Pancreas (tissue), 10 donors: ENCODE results near the gene DCK. TPM values are rescaled to one million over a fixed set of nuclear protein-coding genes. Genes with fewer than 3 reads are reported as not detected.

ENCODE experiments used
- ATAC-seq, 4 donors: fragments of 200-7000 bp; cut with Tn5 transposase; one replicate each; pipeline versions ENCODE4 v1.8.0 to v1.9.1; 2020; ENCODE audit warnings: mild to moderate bottlenecking in 4 of 4, moderate library complexity in 4 of 4
- DNase-seq, 6 donors: peaks; one replicate each; pipeline ENCODE4 v3.0.0-alpha.2; 2020
- FAIRE-seq: peaks from 2 replicates; lab custom pipeline; 2012; peaks lifted over from hg19 to GRCh38; lab: Jason Lieb, UNC
- H3K27ac ChIP-seq, 4 donors: fragments of 200-600 bp; sonication (generic); 1 replicate in 3 of 4; 2 replicates in 1 of 4; pipeline versions ENCODE4 v1.5.0 to v1.8.0; 2020
- H3K27me3 ChIP-seq, 4 donors: fragments of 200-600 bp; one replicate each; pipeline ENCODE4 v1.8.0; 2021
- H3K36me3 ChIP-seq, 3 donors: fragments of 200-600 bp; sonication (generic) in 1 of 3; one replicate each; pipeline versions ENCODE4 v1.5.0 to v1.8.0; 2020 to 2021
- H3K4me1 ChIP-seq, 3 donors: fragments of 200-600 bp; one replicate each; pipeline ENCODE4 v1.8.0; 2021
- H3K4me3 ChIP-seq, 4 donors: fragments of 200-600 bp; sonication (generic) in 2 of 4; one replicate each; pipeline versions ENCODE4 v1.5.0 to v1.8.0; 2020 to 2021
- H3K9me3 ChIP-seq, 4 donors: fragments of 200-600 bp; one replicate each; pipeline ENCODE4 v1.8.0; 2021
- CTCF ChIP-seq, 4 donors: fragments of 200-600 bp; sonication (generic) in 3 of 4; IDR thresholded peaks; one replicate each; pipeline versions ENCODE4 v1.5.0 to v1.8.0; 2021; ENCODE audit warnings: antibody characterized with exemption in 4 of 4
- WGBS, 2 donors: extraction: QIAGEN DNeasy Blood & Tissue Kit; methylation state at CpG; one replicate each; pipeline ENCODE4 v1.1.7; 2013; 5-methylcytosine and 5-hydroxymethylcytosine counted together
- intact Hi-C, 3 donors: fragments of 100-400 bp; cut with DNase I; formaldehyde crosslinking; loops; one replicate each; pipeline versions ENCODE4 v1.11.1 to v1.14.2; 2022
- polyA plus RNA-seq, 2 donors: library from polyadenylated mRNA; stranded (reverse); fragments of 200-250 nt; gene quantifications; one replicate each; pipeline ENCODE4 v1.2.3, GENCODE V29; 2013
- total RNA-seq, 6 donors: library from RNA; stranded (reverse); fragmentation: NEBNext Ultra II Directional in 4 of 6; extraction: Animal tissue kit (Norgen Biotek cat#: 25700) in 4 of 6; gene quantifications; one replicate each; pipeline versions ENCODE4 v1.2.1 to v1.2.4, GENCODE V29; 2021 to 2023
- donor health status: healthy with polysubstance abuse.
- donor health status: DM: no; HTN: no; CAD: no; lungs with moderate emphysema.
- donor health status: DM: no; HTN: no; CAD: no.
- donor health status: control.
- donor health status: control.
- donor health status: Bipolar disorder and iron deficiency.
- donor health status: DM: yes; HTN: yes; CAD: no.
- donor health status: DM: no; HTN: no; CAD: no.
- donor health status: DM: no; HTN: no; CAD: no.
- donor health status: DM: yes; HTN: yes; CAD: no.

DCK gene
- total and polyA plus RNA-seq, 8 donors: 1.7 to 8.9 (median 4.1) TPM

- H3K4me1 ChIP-seq: no peaks in the 10 kb centered on the region
- DNase-seq (no peak), FAIRE-seq (no peak), ATAC-seq (no peak)
- H3K36me3 ChIP-seq: no peaks in the 10 kb centered on the region
- TF ChIP-seq CTCF (IDR thresholded peaks at IDR 0.05): no peak
- no peaks in the 10 kb centered on the region for H3K27me3 ChIP-seq
- no peak overlapping the region for H3K27ac ChIP-seq
- no peaks in the 10 kb centered on the region for H3K9me3 ChIP-seq
- intact Hi-C loops: loop anchor here in 1 of 3 donors (10.0 kb wide), 1 partner anchor 362 kb away; no protein-coding TSS in a partner anchor
- no peak overlapping the region for H3K4me3 ChIP-seq
- WGBS, 2 donors: 90 to 91% methylated on average over 6 of the region's 6 CpGs
Observed at GRCh38 chr4:71006203-71006907, 12.9 kb downstream of the DCK start.

- DNase-seq (no peak), ATAC-seq (no peak), FAIRE-seq (no peak)
- H3K4me3 ChIP-seq: no peak overlapping the region
- no peak for TF ChIP-seq CTCF (IDR thresholded peaks at IDR 0.05)
- H3K4me1 ChIP-seq: no peaks in the 10 kb centered on the region
- intact Hi-C loops: loop anchor here in 1 of 3 donors (10.0 kb wide), 1 partner anchor 363 kb away; no protein-coding TSS in a partner anchor
- H3K27ac ChIP-seq: no peak overlapping the region
- H3K9me3 ChIP-seq: no peaks in the 10 kb centered on the region
- H3K36me3 ChIP-seq: no peaks in the 10 kb centered on the region
- no peaks in the 10 kb centered on the region for H3K27me3 ChIP-seq
- 91 to 95% methylated on average over 2 of the region's 2 CpGs for WGBS, 2 donors
Observed at GRCh38 chr4:71008196-71008595, 14.7 kb downstream of the DCK start.

GRCh38 chr4:71009086-71009485 lies 15.6 kb downstream of the DCK start:
- FAIRE-seq (no peak), ATAC-seq (no peak), DNase-seq (no peak)
- 68 to 83% methylated on average over 3 of the region's 3 CpGs for WGBS, 2 donors
- Histone ChIP-seq H3K27me3 (no peaks in the 10 kb centered on the region), H3K36me3 (no peaks in the 10 kb centered on the region), H3K27ac (no peak overlapping the region), H3K4me1 (no peaks in the 10 kb centered on the region), H3K4me3 (no peak overlapping the region), H3K9me3 (no peaks in the 10 kb centered on the region)
- TF ChIP-seq CTCF (IDR thresholded peaks at IDR 0.05): no peak
- intact Hi-C loops: loop anchor here in 1 of 3 donors (10.0 kb wide), 1 partner anchor 364 kb away; no protein-coding TSS in a partner anchor

- peak; percentile 25 to 65 (median 46) for TF ChIP-seq CTCF (IDR thresholded peaks at IDR 0.05)
- peak in 3 of 4 donors; percentile 66 to 80 (median 77) for ATAC-seq
- Histone ChIP-seq H3K9me3 (no peaks in the 10 kb centered on the region), H3K36me3 (no peaks in the 10 kb centered on the region), H3K4me1 (no peaks in the 10 kb centered on the region), H3K27ac (no peak overlapping the region), H3K4me3 (no peak overlapping the region), H3K27me3 (no peaks in the 10 kb centered on the region)
- no peak for DNase-seq
- 4 to 5% methylated on average over 3 of the region's 3 CpGs for WGBS, 2 donors
- intact Hi-C loops: loop anchor here in 1 of 3 donors (10.0 kb wide), 1 partner anchor 365 kb away; no protein-coding TSS in a partner anchor
- FAIRE-seq: no peak
Observed at GRCh38 chr4:71009890-71010588, 16.6 kb downstream of the DCK start.
